B cell (primary cell): ENCODE results near the gene TLE6.

Source experiments
- CTCF ChIP-seq: fragments of 200-600 bp; IDR thresholded peaks from one replicate; pipeline ENCODE4 v1.8.0; 2022; ENCODE audit warnings: antibody characterized with exemption, mild to moderate bottlenecking
- EZH2 ChIP-seq: IDR thresholded peaks from 2 replicates; pipeline ENCODE4 v1.6.1; 2012; ENCODE audit warnings: borderline replicate concordance, low read depth, mild to moderate bottlenecking, moderate library complexity, low read length; ENCODE audit not compliant: insufficient read depth, poor library complexity, severe bottlenecking

GRCh38 chr19:2989236-2989946, 12.0 kb downstream of the TLE6 start:
- TF ChIP-seq CTCF (no peak), EZH2 (no peak)
